D721Med (cell line): ENCODE results near the gene ANKAR.

Experiments used
- DNase-seq: peaks from one replicate; pipeline ENCODE4 v3.0.0; 2011; ENCODE audit warnings: low spot score; ENCODE audit not compliant: insufficient read length
- FAIRE-seq: peaks from 2 replicates; lab custom pipeline; 2011; peaks lifted over from hg19 to GRCh38; lab: Jason Lieb, UNC
- TF ChIP-seq, protein P1 (sequence below): IDR thresholded peaks from 2 replicates; pipeline ENCODE4 v1.5.1; 2012; ENCODE audit warnings: mild to moderate bottlenecking, control low read depth; ENCODE audit not compliant: insufficient read depth; ENCODE audit errors: missing control alignments

ANKAR gene

DNA sequence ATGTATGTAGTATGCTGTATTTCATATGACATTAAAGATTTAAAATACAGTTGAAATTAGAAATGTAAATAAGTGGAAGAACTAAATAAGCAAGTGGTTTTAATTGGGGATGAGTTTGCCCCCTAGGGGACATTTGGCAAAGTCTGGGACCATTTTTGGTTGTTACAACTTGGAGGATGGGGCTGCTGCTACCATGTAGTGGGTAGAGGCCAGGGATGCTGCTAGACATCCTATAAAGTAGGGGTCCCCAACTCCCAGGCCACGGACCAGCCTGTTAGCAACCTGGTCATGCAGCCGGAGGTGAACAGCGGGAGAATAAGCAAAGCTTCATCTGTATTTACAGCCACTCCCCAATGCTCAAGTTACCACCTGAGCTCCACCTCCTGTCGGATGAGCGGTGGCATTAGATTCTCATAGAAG is 41.1 kb upstream of the ANKAR start:
- TF ChIP-seq, protein P1, sequence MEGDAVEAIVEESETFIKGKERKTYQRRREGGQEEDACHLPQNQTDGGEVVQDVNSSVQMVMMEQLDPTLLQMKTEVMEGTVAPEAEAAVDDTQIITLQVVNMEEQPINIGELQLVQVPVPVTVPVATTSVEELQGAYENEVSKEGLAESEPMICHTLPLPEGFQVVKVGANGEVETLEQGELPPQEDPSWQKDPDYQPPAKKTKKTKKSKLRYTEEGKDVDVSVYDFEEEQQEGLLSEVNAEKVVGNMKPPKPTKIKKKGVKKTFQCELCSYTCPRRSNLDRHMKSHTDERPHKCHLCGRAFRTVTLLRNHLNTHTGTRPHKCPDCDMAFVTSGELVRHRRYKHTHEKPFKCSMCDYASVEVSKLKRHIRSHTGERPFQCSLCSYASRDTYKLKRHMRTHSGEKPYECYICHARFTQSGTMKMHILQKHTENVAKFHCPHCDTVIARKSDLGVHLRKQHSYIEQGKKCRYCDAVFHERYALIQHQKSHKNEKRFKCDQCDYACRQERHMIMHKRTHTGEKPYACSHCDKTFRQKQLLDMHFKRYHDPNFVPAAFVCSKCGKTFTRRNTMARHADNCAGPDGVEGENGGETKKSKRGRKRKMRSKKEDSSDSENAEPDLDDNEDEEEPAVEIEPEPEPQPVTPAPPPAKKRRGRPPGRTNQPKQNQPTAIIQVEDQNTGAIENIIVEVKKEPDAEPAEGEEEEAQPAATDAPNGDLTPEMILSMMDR, result peak; percentile 35
- FAIRE-seq (no peak), DNase-seq (no peak)

DNA sequence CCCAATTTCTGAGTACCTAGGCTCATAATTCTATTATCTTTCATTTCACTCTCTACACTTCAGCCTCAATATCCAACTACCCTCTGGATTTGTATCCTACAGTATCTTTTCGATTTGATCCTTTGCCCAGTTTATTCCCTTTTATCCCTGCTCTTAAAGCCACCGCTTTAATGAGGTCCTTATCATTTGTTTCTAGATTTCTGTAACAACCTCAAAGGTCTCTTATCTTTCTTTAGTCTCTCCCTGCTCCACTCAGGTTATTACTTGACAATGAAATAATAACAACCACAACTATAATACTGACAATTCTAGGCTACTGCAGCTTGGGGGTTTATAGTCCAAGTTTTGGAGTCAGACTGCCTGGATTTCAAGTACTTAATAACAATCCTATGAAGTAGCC is 39.1 kb upstream of the ANKAR start:
- no peak for FAIRE-seq
- TF ChIP-seq, protein P1, result no peak
- DNase-seq, result no peak

DNA sequence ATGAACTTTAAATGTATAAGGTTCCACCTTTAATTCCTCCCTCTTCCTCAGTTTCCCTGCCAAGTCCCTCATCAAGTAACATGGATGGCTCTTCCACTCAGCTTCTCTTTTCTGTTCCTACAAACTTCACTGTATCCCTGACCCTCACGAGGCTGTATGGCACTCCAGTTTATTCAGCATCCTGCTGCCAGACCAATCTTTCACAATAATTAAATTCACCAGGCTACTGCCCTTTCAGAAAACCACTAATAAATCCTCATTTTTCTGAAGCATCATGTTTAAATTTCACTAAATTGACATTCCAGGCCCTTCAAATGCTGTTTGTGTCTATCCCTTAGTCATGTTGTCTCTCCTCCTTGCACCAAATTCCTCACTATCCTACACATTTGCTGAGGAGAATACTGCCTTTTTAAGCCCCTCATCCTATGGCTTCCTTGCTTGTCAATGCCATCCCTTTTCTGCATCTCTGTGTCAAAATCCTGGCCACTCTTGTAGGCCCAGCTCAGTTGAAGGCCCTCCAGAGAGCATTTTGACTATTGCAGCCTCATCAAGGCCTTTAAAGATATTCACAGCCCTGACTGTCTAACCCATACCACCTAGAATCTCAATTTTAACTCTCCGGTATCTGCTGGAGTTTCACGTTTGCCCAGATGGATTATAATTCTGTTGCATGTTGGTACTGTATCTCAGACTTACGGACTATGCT is 36.0 kb upstream of the ANKAR start:
- FAIRE-seq (no peak), DNase-seq (no peak)

DNA sequence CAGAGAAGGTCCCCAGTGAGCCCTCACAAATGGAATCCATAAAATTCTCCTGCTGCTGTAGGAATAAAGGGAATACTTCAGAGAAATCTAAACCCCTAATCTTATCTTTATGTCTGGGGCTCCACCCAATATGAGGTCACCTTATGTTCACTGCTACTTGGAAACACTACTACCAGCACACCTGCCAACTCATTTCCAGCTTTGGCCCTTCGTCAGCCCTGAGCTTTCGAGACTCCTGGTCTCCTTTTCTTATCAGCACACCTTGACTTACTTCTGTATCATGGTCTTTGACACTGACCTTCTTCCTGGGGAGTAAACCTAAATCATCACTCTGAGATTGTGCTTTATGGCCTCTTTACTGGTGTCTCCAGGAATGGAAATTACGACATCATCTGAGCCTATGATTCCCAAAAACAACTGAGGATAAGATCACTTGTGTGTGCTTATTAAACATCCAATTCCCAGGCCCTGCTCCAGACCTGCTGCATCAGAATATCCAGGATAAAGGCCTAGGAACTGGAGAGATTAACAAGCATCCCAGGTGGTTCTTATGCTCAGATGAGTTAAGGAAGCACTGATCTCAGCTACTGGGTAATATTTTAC is 35.4 kb upstream of the ANKAR start:
- TF ChIP-seq, protein P1, result no peak
- DNase-seq (no peak), FAIRE-seq (no peak)

More for the DNA sequence above, 36.0 kb upstream of the ANKAR start:
- TF ChIP-seq, protein P1, result no peak

DNA sequence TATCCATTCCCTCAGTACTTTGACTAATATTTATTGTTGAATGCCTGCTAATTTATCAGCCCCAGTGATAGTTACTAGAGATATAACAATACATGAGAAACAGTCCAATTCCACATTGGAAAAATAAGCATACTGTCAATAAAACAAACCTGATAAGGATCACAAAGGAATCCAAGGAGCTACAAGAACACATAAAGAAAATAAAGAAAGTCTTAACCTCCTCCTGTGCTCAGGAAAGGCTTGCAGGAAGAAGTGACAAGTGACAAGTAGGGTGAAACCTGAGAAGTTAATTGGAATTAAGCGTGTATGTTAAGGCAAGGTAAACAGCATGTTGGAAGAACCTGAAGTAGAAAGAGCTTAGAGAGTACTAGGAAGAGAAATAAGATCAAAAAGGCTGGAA is 33.5 kb upstream of the ANKAR start:
- DNase-seq (no peak), FAIRE-seq (no peak)
- TF ChIP-seq, protein P1, result no peak

DNA sequence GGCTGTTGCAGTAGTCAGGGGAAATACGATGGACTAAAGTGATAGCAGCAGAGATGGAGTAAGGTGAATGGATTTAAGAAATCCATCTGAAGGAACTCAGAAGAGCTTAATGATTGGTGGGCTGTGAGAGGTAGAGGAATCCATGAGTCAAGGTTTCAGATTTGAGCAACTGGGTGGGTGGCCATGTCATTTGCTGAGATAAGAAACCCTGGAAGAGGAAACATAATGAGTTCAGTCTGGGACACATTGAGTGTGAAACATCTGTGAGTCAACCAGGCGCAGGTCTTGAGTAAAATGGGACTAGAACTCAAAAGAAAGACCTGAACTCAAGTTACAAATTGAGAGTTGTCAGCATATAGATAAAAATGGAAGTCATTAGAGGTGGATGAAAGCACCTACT is 32.9 kb upstream of the ANKAR start:
- FAIRE-seq (no peak), DNase-seq (no peak)
- TF ChIP-seq, protein P1, result no peak

DNA sequence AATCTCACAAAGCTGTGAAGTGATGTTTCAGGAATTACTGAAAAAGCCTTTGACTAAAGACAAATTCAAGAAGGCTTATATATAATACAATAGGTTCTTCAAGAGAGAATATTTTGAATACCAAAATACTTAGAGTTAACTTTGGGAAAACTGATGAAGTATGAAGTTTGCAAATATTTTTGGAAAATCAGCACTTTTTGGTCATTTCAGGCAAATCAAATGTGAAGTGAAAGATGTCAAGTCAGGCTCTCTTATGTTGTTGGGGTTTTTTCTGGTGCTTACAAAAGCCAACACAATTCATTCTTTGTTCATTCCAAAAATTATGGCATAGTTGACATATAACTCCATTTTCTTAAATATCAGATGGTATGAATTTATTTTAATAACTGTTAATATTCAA is 27.9 kb upstream of the ANKAR start:
- DNase-seq (no peak), FAIRE-seq (no peak)
- TF ChIP-seq, protein P1, result no peak
